Measurements from ENCODE around the gene RBM5.

The RBM5 gene

DNA sequence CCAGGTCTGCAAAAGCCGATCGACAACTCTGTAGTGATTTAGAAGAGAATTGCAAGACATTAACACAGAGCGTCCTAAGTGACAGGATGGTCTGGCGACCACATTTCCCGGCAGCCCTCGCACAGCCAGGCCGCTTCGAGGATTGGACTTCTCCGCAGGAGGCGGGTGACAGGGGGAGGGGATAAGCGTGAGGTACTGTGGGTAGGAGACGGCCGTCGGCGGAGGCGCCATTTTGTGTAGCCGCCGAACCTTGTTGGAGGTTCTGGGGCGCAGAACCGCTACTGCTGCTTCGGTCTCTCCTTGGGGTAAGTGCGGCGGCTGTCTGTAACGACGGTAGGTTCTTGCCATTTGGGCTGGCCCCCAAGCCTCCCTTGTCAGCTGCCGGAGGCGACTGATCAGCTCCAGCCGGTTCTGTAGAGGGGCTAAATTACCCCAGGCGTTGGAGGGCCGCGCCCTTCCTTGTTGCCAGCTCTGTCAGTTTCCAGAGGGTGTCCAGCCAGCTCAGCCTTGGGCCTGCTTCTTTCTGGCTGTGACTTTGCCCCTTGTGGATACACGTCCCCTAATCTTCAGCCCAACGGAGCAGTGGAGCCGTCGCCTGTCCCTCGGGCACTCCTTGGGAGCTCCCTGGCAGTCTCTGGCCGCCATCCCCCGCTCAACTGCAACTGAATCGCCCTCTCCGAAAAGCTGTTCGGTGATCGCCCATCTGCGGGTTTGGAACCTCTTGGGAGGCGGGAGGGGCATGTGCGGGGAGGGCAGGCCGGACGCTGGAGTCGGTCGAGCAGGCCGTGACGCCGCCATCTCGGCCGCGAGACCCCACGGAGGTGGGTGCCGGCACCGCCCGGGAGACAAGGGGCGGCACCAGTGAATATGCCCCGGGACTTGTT, at the start of gene RBM5:
Gene RBM5 (plus strand): TSS at position 195 of the 884 bp plus-strand sequence. CDS start 1,516 bp downstream, outside the sequence.
- ChIA-PET CTCF (no interaction called here), POLR2A (interaction anchor here (0.6 to 1.6 kb wide), 4 partner anchors 12 to 159 kb away, joined by 3 to 7 read pairs (median 4); partner anchors contain the start of genes MON1A and RBM6)
- DNase-seq (ENCODE audit: extremely low spot score): peak; percentile 97
- TF ChIP-seq ZNF384 (IDR thresholded peaks at IDR 0.05): no peak
- peak; percentile 90 for TF ChIP-seq NFRKB (IDR thresholded peaks at IDR 0.05)
- TF ChIP-seq LEF1 (IDR thresholded peaks at IDR 0.05; ENCODE audit: borderline replicate concordance): no peak
- TF ChIP-seq, protein P1, sequence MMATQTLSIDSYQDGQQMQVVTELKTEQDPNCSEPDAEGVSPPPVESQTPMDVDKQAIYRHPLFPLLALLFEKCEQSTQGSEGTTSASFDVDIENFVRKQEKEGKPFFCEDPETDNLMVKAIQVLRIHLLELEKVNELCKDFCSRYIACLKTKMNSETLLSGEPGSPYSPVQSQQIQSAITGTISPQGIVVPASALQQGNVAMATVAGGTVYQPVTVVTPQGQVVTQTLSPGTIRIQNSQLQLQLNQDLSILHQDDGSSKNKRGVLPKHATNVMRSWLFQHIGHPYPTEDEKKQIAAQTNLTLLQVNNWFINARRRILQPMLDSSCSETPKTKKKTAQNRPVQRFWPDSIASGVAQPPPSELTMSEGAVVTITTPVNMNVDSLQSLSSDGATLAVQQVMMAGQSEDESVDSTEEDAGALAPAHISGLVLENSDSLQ (IDR thresholded peaks at IDR 0.05): peak; percentile 89

DNA sequence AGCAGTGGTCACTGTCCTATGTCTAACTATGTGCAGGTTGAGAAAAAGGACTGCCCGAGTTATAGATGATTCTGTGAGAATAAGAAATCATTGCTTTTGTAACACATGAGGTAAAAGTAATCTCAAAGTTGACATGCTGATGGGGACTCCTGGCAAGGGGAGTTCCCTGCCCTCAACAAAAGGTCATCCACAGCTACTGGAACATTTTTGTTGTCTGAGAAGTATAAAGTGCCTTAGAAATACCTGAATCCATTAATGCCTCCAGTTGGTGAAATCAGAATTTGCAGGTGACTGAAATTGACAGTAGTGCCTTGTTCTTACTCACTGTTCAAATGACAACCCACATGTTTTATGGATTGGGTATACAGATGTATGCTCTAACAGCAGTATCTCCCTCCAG, 43.7 kb upstream of the RBM5 start:
- ChIA-PET POLR2A (no interaction called here), CTCF (no interaction called here)
- no peak for DNase-seq (ENCODE audit: extremely low spot score)

DNA sequence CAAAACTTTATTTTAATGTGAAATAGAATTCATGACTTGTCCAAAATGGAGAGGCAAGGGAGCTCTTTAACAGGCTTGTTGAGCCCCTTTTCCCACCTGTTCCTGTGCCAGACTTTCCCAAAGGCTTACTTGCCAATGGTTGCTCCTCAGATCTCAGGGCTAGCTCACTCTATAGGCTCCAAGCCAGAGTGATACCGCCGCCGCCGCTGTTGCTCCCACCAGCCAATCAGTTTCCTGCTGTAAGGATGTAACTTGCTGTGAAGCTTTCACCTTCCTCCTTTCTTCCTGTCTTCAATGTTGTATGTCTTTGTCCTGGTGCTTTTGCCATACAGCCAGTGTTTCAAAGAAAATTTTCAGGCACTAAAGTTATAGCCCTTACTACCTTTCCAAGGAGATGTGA, 41.3 kb upstream of the RBM5 start:
- TF ChIP-seq ELF4 (IDR thresholded peaks at IDR 0.05) (no peak), SP1 (IDR thresholded peaks at IDR 0.05) (no peak), CTBP1 (IDR thresholded peaks at IDR 0.05; ENCODE audit: borderline replicate concordance) (no peak), FOXK2 (IDR thresholded peaks at IDR 0.05) (no peak), LEF1 (IDR thresholded peaks at IDR 0.05; ENCODE audit: borderline replicate concordance) (no peak), BHLHE40 (IDR thresholded peaks at IDR 0.05; ENCODE audit: borderline replicate concordance) (no peak)
- POLR2A ChIA-PET: interaction anchor here (1.1 kb wide), 1 partner anchor 118 kb away, joined by 3 read pairs; the partner anchor contains the start of gene MON1A
- DNase-seq (ENCODE audit: extremely low spot score): no peak
- CTCF ChIA-PET: interaction anchor here (0.8 kb wide), 1 partner anchor 107 kb away, joined by 3 read pairs; no protein-coding TSS in a partner anchor

More for the DNA sequence above, 43.7 kb upstream of the RBM5 start:
- TF ChIP-seq FOXA1 (IDR thresholded peaks at IDR 0.05) (no peak), FOXM1 (IDR thresholded peaks at IDR 0.05; ENCODE audit: borderline replicate concordance) (no peak), SP1 (IDR thresholded peaks at IDR 0.05) (no peak), ARNT (IDR thresholded peaks at IDR 0.05) (no peak), SUZ12 (IDR thresholded peaks at IDR 0.05) (no peak), NFRKB (IDR thresholded peaks at IDR 0.05) (no peak), TARDBP (IDR thresholded peaks at IDR 0.05) (no peak), HDGF (IDR thresholded peaks at IDR 0.05; ENCODE audit: borderline replicate concordance) (no peak), FOXK2 (IDR thresholded peaks at IDR 0.05) (no peak), ZNF384 (IDR thresholded peaks at IDR 0.05) (no peak), ELF4 (IDR thresholded peaks at IDR 0.05) (no peak)

DNA sequence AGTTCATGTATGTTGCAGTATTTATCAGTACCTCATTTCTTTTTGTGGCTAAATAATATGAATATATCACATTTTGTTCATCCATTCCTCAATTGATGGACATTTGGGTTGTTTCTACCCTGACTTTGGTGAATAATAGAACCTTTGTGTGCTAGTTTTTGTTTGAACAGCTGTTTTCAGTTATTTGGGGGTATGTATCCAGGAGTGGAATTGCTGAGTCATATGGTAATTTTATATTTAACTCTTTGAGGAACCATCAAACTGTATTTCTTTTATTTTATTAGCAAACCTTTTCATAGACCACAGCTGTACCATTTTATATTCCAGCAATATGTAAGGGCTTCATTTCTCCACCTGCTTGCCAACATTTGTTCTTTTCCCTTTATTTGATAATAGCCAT, 38.4 kb upstream of the RBM5 start:
- DNase-seq (ENCODE audit: extremely low spot score): no peak
- POLR2A ChIA-PET: no interaction called here
- TF ChIP-seq SUZ12 (IDR thresholded peaks at IDR 0.05) (no peak), FOXA1 (IDR thresholded peaks at IDR 0.05) (no peak), SP1 (IDR thresholded peaks at IDR 0.05) (no peak), FOXM1 (IDR thresholded peaks at IDR 0.05; ENCODE audit: borderline replicate concordance) (no peak), TARDBP (IDR thresholded peaks at IDR 0.05) (no peak), ZNF384 (IDR thresholded peaks at IDR 0.05) (no peak), FOXK2 (IDR thresholded peaks at IDR 0.05) (no peak)
- CTCF ChIA-PET: no interaction called here

DNA sequence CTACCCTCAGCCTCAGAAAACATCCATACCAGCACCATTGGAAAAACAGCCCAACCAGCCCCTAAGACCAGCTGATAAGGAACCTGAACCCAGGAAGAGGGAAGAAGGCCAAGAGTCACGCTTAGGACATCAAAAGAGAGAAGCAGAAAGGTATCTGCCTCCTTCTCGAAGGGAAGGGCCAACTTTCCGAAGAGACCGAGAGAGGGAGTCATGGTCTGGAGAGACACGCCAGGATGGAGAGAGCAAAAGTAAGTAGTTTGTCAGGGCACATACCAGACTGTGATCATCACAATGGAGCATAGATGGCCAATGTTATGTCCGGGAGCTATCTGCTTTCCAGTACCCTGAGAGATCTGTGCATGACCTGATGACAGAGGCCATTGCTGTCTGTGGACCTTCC, 31.0 kb upstream of the RBM5 start:
- ChIA-PET CTCF (no interaction called here), POLR2A (no interaction called here)
- DNase-seq (ENCODE audit: extremely low spot score): no peak
- no peak for TF ChIP-seq FOXA1 (IDR thresholded peaks at IDR 0.05)
- no peak for TF ChIP-seq FOXK2 (IDR thresholded peaks at IDR 0.05)
- TF ChIP-seq BHLHE40 (IDR thresholded peaks at IDR 0.05; ENCODE audit: borderline replicate concordance): no peak
- no peak for TF ChIP-seq NFRKB (IDR thresholded peaks at IDR 0.05)
- no peak for TF ChIP-seq L3MBTL2 (conservative IDR thresholded peaks at IDR 0.05)
- TF ChIP-seq ZNF384 (IDR thresholded peaks at IDR 0.05): no peak
- TF ChIP-seq ARNT (IDR thresholded peaks at IDR 0.05): no peak
- TF ChIP-seq CTBP1 (IDR thresholded peaks at IDR 0.05; ENCODE audit: borderline replicate concordance): no peak
- no peak for TF ChIP-seq ELF4 (IDR thresholded peaks at IDR 0.05)
- TF ChIP-seq LEF1 (IDR thresholded peaks at IDR 0.05; ENCODE audit: borderline replicate concordance): no peak
- no peak for TF ChIP-seq SUZ12 (IDR thresholded peaks at IDR 0.05)

DNA sequence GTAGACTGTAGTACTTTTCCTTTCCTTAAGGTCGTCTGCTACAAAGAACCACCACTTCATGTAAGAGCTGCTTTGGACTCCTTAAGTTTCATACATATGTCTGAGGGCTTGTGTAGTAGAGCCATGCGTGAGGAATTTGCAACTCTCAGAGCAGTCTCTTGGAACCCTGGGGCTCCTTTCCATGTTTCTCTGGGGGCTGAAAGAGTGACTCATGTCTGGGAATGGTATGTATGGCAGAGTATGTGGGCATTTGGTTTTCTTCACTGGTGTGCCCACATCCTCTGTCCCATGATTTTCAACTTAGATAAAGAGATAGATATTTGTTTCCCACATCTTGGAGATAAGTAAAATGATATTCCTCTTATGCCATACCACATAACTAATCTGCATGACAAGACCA, 20.6 kb upstream of the RBM5 start:
- TF ChIP-seq ARNT (IDR thresholded peaks at IDR 0.05) (no peak), BHLHE40 (IDR thresholded peaks at IDR 0.05; ENCODE audit: borderline replicate concordance) (no peak)
- no peak for DNase-seq (ENCODE audit: extremely low spot score)
- POLR2A ChIA-PET: no interaction called here
- CTCF ChIA-PET: no interaction called here

DNA sequence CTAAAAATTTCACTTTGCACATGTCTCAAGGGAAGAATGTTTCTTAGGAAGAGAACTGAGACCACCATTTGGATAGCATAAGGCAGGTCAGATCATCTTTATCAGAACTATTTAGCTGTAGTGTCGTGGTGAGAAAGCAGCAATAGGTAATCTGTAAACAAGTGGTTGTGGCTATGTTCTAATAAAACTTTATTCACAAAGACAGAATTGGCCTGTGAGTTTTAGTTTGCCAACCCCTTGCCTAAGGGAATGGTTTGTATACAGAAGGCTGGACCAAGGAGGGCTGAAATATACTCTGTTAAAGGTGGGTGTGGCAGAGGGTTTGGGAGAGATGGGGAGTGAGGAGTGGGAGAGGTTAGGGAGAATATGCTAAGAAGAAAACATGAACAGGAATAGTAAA, 10.6 kb upstream of the RBM5 start:
- no peak for DNase-seq (ENCODE audit: extremely low spot score)
- ChIA-PET POLR2A (no interaction called here), CTCF (no interaction called here)
- no peak for TF ChIP-seq SUZ12 (IDR thresholded peaks at IDR 0.05)
- TF ChIP-seq BHLHE40 (IDR thresholded peaks at IDR 0.05; ENCODE audit: borderline replicate concordance): no peak
- TF ChIP-seq, protein P1 (IDR thresholded peaks at IDR 0.05): no peak
- no peak for TF ChIP-seq FOXM1 (IDR thresholded peaks at IDR 0.05; ENCODE audit: borderline replicate concordance)
- no peak for TF ChIP-seq TARDBP (IDR thresholded peaks at IDR 0.05)
- no peak for TF ChIP-seq L3MBTL2 (conservative IDR thresholded peaks at IDR 0.05)
- no peak for TF ChIP-seq ELF4 (IDR thresholded peaks at IDR 0.05)
- no peak for TF ChIP-seq LEF1 (IDR thresholded peaks at IDR 0.05; ENCODE audit: borderline replicate concordance)
- TF ChIP-seq NFRKB (IDR thresholded peaks at IDR 0.05): no peak
- TF ChIP-seq SP1 (IDR thresholded peaks at IDR 0.05): no peak
- TF ChIP-seq ZNF384 (IDR thresholded peaks at IDR 0.05): no peak
- no peak for TF ChIP-seq FOXA1 (IDR thresholded peaks at IDR 0.05)
- TF ChIP-seq CTBP1 (IDR thresholded peaks at IDR 0.05; ENCODE audit: borderline replicate concordance): no peak

Measured in HEK293T (cell line).